GM21360 (cell line): ENCODE data around the gene AVPR1B.
"Not testable (repeated sequence)": the region's sequence is repeated elsewhere in the genome, so short reads cannot be mapped to it uniquely, and the experiment has no call there.

Experiments used
- ATAC-seq: cut with Tn5 transposase; IDR thresholded peaks from one replicate; pipeline ENCODE4 v1.9.1; 2021; ENCODE audit warnings: mild to moderate bottlenecking, moderate library complexity; ENCODE audit not compliant: unreplicated experiment

The AVPR1B gene

GRCh38 chr1:206083750-206084149 is 33.4 kb downstream of the AVPR1B start:
- no peak for ATAC-seq

- no peak for ATAC-seq
These were observed 34.1 kb downstream of the AVPR1B start for GRCh38 chr1:206082831-206083695.

GRCh38 chr1:206081856-206082255 is 35.3 kb downstream of the AVPR1B start:
- ATAC-seq = no peak

DNA sequence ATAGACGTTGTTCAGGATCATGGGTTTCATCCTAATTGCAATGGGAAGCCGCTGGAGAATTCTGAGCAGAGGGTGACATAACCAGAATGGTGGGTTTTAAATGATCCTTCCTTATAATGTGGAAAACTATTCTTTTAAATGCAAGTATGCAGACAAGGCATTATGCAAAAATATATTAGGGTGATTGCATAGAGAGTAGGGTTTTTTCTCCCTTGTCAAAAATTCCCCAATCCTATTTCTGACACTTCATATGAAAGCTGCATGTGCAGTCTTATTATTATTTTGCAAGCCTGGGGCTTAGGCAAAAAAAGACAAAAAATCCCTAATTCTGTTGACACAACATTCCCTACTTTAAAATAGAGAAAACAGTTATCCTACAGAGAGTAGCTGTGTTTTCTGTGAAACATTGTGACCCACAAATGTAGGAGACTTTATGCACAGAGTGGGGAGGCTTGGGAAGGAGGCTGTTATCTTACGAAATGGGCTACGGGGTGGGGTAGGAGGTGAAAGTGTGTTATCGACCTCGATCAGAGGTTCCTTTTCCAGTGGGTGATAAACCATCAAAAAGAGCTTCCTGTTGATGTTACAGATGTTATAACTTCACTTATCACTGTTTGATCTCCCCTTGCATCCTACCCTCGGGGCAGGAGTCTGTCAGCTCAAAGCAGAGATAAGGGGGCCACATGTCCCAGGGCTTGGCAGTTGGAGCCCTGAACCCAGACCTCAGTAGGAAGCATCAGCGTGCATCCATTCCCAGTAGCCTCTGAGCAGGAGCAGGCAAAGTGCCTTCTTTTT is 37.0 kb downstream of the AVPR1B start:
- ATAC-seq = no peak

DNA sequence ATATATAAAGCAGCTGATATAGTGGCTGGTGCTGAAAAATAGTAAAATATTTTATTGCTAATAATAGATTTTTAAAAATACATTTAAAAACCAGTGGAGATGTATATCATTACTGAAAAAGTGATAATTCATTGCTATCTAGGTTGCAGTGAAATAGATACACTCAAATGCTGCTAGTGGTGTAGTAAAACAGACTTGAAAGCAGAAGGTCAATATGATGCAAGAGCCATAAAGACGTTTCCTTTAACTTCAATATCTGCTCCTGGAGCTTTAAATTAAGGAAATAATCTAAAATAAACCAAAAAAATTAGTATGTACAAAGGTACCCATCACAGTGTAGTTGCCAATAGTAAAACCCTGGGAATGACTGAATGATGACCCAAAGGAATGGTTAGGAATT is 38.1 kb downstream of the AVPR1B start:
- no peak for ATAC-seq

GRCh38 chr1:206075786-206076755 is 41.1 kb downstream of the AVPR1B start:
- no peak for ATAC-seq

GRCh38 chr1:206074839-206075238 is 42.3 kb downstream of the AVPR1B start:
- ATAC-seq = no peak

GRCh38 chr1:206070627-206071304 is 46.4 kb downstream of the AVPR1B start:
- no peak for ATAC-seq

GRCh38 chr1:206068314-206068713 is 48.9 kb downstream of the AVPR1B start:
- no peak for ATAC-seq

- ATAC-seq = no peak
These were observed 49.5 kb downstream of the AVPR1B start for GRCh38 chr1:206067486-206068227.

GRCh38 chr1:206066479-206067171 is 50.6 kb downstream of the AVPR1B start:
- ATAC-seq = peak; percentile 66

DNA sequence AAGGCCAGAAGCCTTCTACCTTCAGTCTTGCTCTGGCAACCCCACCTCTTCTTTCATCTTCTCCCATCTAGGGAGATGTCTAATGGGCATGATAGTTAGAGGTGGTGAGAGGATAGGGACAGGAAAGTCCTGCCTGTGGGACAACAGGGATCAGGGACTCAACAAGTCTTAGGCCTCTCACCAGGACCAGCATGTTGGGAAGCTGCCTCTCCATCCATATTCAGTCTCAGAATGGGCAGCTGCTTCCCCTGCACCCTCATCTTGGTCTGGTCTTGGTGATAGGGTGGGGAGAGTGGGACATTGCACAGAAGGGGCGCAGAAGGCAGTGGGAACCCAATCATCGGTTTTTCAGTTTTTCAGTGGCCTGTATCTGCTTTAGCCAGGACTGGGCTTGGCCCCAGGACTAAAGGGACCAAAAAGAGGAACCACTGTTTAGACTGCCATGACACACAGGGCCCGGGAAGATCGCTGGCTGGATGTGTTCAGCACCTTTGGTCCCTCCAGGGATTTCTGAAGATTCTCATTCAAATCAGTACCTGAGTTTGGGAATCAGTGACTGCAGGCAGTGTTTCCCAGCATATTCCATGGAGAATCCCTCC is 51.5 kb downstream of the AVPR1B start:
- no peak for ATAC-seq

GRCh38 chr1:206064501-206064900 is 52.7 kb downstream of the AVPR1B start:
- ATAC-seq = not testable (repeated sequence)

- not testable (repeated sequence) for ATAC-seq
These were observed 53.2 kb downstream of the AVPR1B start for GRCh38 chr1:206064001-206064400.

GRCh38 chr1:206062464-206062863 is 54.7 kb downstream of the AVPR1B start:
- ATAC-seq = no peak

DNA sequence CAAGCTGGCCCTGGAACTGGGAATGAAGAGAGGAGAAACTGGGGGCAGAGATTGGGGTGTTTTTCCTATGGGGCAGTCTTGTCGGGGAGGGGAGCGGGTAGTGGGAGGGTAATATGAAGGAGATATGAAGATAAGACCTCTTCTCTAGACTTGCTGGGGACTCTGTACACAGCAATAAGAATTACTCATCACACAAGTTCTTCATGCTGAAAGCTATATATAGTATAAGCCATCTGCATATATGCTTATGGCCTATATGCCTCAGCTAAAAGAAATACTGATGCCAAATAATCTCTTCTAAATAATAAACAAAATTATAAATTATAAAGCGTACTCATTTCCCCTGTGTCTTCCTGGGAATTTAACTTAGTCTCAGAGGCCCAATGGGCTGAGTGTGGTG is 56.3 kb downstream of the AVPR1B start:
- ATAC-seq = no peak
